Suprapubic skin (tissue), 4 donors: ENCODE data around the gene CBY1. TPM values are rescaled to one million over a fixed set of nuclear protein-coding genes. Genes with fewer than 3 reads are reported as not detected.
"Not testable (repeated sequence)": the region's sequence is repeated elsewhere in the genome, so short reads cannot be mapped to it uniquely, and the experiment has no call there.

Source experiments
- DNase-seq, 2 donors: peaks; one replicate each; pipeline ENCODE4 v3.0.0-alpha.2; 2019; ENCODE audit warnings: low spot score in 2 of 2
- H3K27ac ChIP-seq: fragments of 200-600 bp; sonication (generic); one replicate; pipeline ENCODE4 v1.5.1; 2019
- H3K27me3 ChIP-seq: fragments of 200-600 bp; sonication (generic); one replicate; pipeline ENCODE4 v1.5.1; 2019
- H3K36me3 ChIP-seq: fragments of 200-600 bp; sonication (generic); one replicate; pipeline ENCODE4 v1.5.1; 2019
- H3K4me1 ChIP-seq: fragments of 200-600 bp; sonication (generic); one replicate; pipeline ENCODE4 v1.5.1; 2019
- H3K4me3 ChIP-seq: fragments of 200-600 bp; sonication (generic); one replicate; pipeline ENCODE4 v1.5.1; 2019; ENCODE audit warnings: mild to moderate bottlenecking
- H3K9me3 ChIP-seq: fragments of 200-600 bp; sonication (generic); one replicate; pipeline ENCODE4 v1.5.1; 2019
- CTCF ChIP-seq, 2 donors: fragments of 200-600 bp in 1 of 2; fragments of 450-650 bp in 1 of 2; sonication (generic) in 1 of 2; IDR thresholded peaks; one replicate each; pipeline ENCODE4 v1.5.1; 2016 to 2019; ENCODE audit warnings: antibody characterized with exemption in 2 of 2, mild to moderate bottlenecking in 1 of 2, moderate library complexity in 1 of 2
- EP300 ChIP-seq: sonication (generic); formaldehyde crosslinking; IDR thresholded peaks from one replicate; pipeline ENCODE4 v1.6.1; 2017; ENCODE audit warnings: antibody characterized with exemption
- POLR2A ChIP-seq, 2 donors: fragments of 450-650 bp; IDR thresholded peaks; one replicate each; pipeline ENCODE4 v1.6.1; 2017; ENCODE audit warnings: antibody characterized with exemption in 2 of 2, mild to moderate bottlenecking in 2 of 2, moderate library complexity in 2 of 2
- POLR2AphosphoS5 ChIP-seq, 3 donors: sonication (generic); formaldehyde crosslinking; IDR thresholded peaks; one replicate each; pipeline ENCODE4 v1.6.1; 2017; ENCODE audit warnings: antibody characterized with exemption in 3 of 3
- WGBS: methylation state at CpG from one replicate; pipeline ENCODE4 v1.1.5; 2018; 5-methylcytosine and 5-hydroxymethylcytosine counted together
- total RNA-seq, 4 donors: library from RNA; depleted of rRNA; stranded (reverse); fragments of >200 nt; gene quantifications; one replicate each; pipeline ENCODE4 v1.1.0, GENCODE V29; 2016

Gene CBY1
- total RNA-seq, 4 donors from 2014 or later: 9.9 to 25.7 (median 15.4) TPM

GRCh38 chr22:38638216-38638615 lies 18.2 kb upstream of the CBY1 start:
- Histone ChIP-seq H3K27ac (no peak overlapping the region), H3K9me3 (no peaks in the 10 kb centered on the region), H3K27me3 (no peaks in the 10 kb centered on the region), H3K4me1 (no peaks in the 10 kb centered on the region), H3K4me3 (no peak overlapping the region), H3K36me3 (no peaks in the 10 kb centered on the region)
- no peak for DNase-seq
- TF ChIP-seq EP300: no peak
- TF ChIP-seq POLR2A (IDR thresholded peaks at IDR 0.05): no peak
- no peak for TF ChIP-seq POLR2AphosphoS5 (IDR thresholded peaks at IDR 0.05)
- no peak for TF ChIP-seq CTCF (IDR thresholded peaks at IDR 0.05)
- WGBS: 87% methylated on average over 2 of the region's 2 CpGs

GRCh38 chr22:38638728-38639127 lies 17.7 kb upstream of the CBY1 start:
- H3K27ac ChIP-seq: no peak overlapping the region
- DNase-seq: no peak
- TF ChIP-seq POLR2AphosphoS5 (IDR thresholded peaks at IDR 0.05) (no peak), POLR2A (IDR thresholded peaks at IDR 0.05) (no peak), CTCF (IDR thresholded peaks at IDR 0.05) (no peak), EP300 (no peak)
- H3K9me3 ChIP-seq: no peaks in the 10 kb centered on the region
- no peaks in the 10 kb centered on the region for H3K36me3 ChIP-seq
- H3K4me3 ChIP-seq: no peak overlapping the region
- WGBS: 98% methylated on average over 3 of the region's 3 CpGs
- H3K4me1 ChIP-seq: no peaks in the 10 kb centered on the region
- no peaks in the 10 kb centered on the region for H3K27me3 ChIP-seq

- Histone ChIP-seq H3K9me3 (no peaks in the 10 kb centered on the region), H3K36me3 (no peaks in the 10 kb centered on the region), H3K27me3 (no peaks in the 10 kb centered on the region), H3K4me1 (peaks cover 4% of the 10 kb centered on the region), H3K4me3 (no peak overlapping the region), H3K27ac (no peak overlapping the region)
- 71% methylated on average over 13 of the region's 13 CpGs for WGBS
- TF ChIP-seq POLR2AphosphoS5 (IDR thresholded peaks at IDR 0.05): no peak
- no peak for TF ChIP-seq EP300
- no peak for TF ChIP-seq CTCF (IDR thresholded peaks at IDR 0.05)
- no peak for TF ChIP-seq POLR2A (IDR thresholded peaks at IDR 0.05)
- no peak for DNase-seq
Observed at GRCh38 chr22:38641476-38642040, 14.9 kb upstream of the CBY1 start.

- 97% methylated on average over 5 of the region's 5 CpGs for WGBS
- not testable (repeated sequence) for H3K27ac ChIP-seq
Observed at GRCh38 chr22:38644245-38644644, 12.2 kb upstream of the CBY1 start.

GRCh38 chr22:38645430-38645829 lies 11.0 kb upstream of the CBY1 start:
- H3K36me3 ChIP-seq: no peaks in the 10 kb centered on the region
- TF ChIP-seq CTCF (IDR thresholded peaks at IDR 0.05) (no peak), POLR2AphosphoS5 (IDR thresholded peaks at IDR 0.05) (no peak), EP300 (no peak), POLR2A (IDR thresholded peaks at IDR 0.05) (no peak)
- H3K27me3 ChIP-seq: no peaks in the 10 kb centered on the region
- DNase-seq: no peak
- no peaks in the 10 kb centered on the region for H3K9me3 ChIP-seq
- peaks cover 4% of the 10 kb centered on the region for H3K4me1 ChIP-seq
- 64% methylated on average over 6 of the region's 6 CpGs for WGBS
- no peak overlapping the region for H3K27ac ChIP-seq
- no peak overlapping the region for H3K4me3 ChIP-seq

More at GRCh38 chr22:38644245-38644644, 12.2 kb upstream of the CBY1 start:
- not testable (repeated sequence) for DNase-seq, H3K9me3 ChIP-seq, H3K36me3 ChIP-seq, H3K4me1 ChIP-seq, H3K27me3 ChIP-seq, H3K4me3 ChIP-seq
